Measurements from ENCODE around the gene ART3.
A peak's percentile ranks its signal among the peaks of the same experiment; 100 is the strongest.

Gene ART3

GRCh38 chr4:76061982-76062381, 12.5 kb upstream of the ART3 start:
- H3K4me3 ChIP-seq (ENCODE audit: low read depth, low read length) = no peak overlapping the region
- H3K36me3 ChIP-seq (replicated peaks) = no peaks in the 10 kb centered on the region
- in situ Hi-C loops (cut with HindIII; ENCODE audit: low pct_ligation_motif_present, low sequenced_read_pairs) = no loop called here
- no peak for DNase-seq
- no peak overlapping the region for H3K27ac ChIP-seq
- peaks cover 20% of the 10 kb centered on the region for H3K27me3 ChIP-seq (replicated peaks)
- TF ChIP-seq, protein P1, sequence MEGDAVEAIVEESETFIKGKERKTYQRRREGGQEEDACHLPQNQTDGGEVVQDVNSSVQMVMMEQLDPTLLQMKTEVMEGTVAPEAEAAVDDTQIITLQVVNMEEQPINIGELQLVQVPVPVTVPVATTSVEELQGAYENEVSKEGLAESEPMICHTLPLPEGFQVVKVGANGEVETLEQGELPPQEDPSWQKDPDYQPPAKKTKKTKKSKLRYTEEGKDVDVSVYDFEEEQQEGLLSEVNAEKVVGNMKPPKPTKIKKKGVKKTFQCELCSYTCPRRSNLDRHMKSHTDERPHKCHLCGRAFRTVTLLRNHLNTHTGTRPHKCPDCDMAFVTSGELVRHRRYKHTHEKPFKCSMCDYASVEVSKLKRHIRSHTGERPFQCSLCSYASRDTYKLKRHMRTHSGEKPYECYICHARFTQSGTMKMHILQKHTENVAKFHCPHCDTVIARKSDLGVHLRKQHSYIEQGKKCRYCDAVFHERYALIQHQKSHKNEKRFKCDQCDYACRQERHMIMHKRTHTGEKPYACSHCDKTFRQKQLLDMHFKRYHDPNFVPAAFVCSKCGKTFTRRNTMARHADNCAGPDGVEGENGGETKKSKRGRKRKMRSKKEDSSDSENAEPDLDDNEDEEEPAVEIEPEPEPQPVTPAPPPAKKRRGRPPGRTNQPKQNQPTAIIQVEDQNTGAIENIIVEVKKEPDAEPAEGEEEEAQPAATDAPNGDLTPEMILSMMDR (IDR thresholded peaks at IDR 0.05; ENCODE audit: low read depth, low read length, missing control alignments) = no peak

DNA sequence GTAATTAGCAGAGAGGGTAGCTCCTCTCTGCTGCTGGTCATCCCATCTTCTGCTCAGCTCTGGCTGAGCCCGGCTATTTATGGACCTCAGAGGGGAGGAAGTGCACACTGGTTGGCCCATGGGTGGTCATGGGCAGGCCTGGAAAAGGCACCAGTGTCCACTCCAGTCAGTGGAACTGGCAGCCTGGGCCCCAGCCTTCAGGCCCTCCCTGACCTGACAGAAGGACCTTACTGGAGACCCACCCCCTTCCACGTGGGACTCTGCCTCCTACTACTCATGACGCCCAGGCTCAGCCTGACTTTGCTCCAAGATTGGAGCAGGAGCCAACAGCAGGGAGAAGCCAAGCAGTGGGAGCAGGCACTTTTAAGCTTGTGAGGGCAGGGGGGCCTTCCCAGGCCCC, 8.0 kb upstream of the ART3 start:
- Histone ChIP-seq H3K4me3 (ENCODE audit: low read depth, low read length) (no peak overlapping the region), H3K27me3 (replicated peaks) (no peaks in the 10 kb centered on the region), H3K27ac (no peak overlapping the region), H3K36me3 (replicated peaks) (no peaks in the 10 kb centered on the region)
- in situ Hi-C loops (cut with HindIII; ENCODE audit: low pct_ligation_motif_present, low sequenced_read_pairs) = no loop called here
- no peak for DNase-seq
- TF ChIP-seq, protein P1 (IDR thresholded peaks at IDR 0.05; ENCODE audit: low read depth, low read length, missing control alignments) = no peak

GRCh38 chr4:76067652-76068286, 6.7 kb upstream of the ART3 start:
- peak; percentile 71 for DNase-seq
- no peaks in the 10 kb centered on the region for H3K27me3 ChIP-seq (replicated peaks)
- no peak overlapping the region for H3K27ac ChIP-seq
- in situ Hi-C loops (cut with HindIII; ENCODE audit: low pct_ligation_motif_present, low sequenced_read_pairs) = no loop called here
- TF ChIP-seq, protein P1 (IDR thresholded peaks at IDR 0.05; ENCODE audit: low read depth, low read length, missing control alignments) = peak; percentile 91
- no peaks in the 10 kb centered on the region for H3K36me3 ChIP-seq (replicated peaks)
- no peak overlapping the region for H3K4me3 ChIP-seq (ENCODE audit: low read depth, low read length)

GRCh38 chr4:76072760-76073159, 1.7 kb upstream of the ART3 start:
- Histone ChIP-seq H3K27ac (no peak overlapping the region), H3K4me3 (ENCODE audit: low read depth, low read length) (no peak overlapping the region), H3K36me3 (replicated peaks) (no peaks in the 10 kb centered on the region), H3K27me3 (replicated peaks) (no peaks in the 10 kb centered on the region)
- TF ChIP-seq, protein P1 (IDR thresholded peaks at IDR 0.05; ENCODE audit: low read depth, low read length, missing control alignments) = no peak
- no peak for DNase-seq
- in situ Hi-C loops (cut with HindIII; ENCODE audit: low pct_ligation_motif_present, low sequenced_read_pairs) = no loop called here

- Histone ChIP-seq H3K27me3 (replicated peaks) (no peaks in the 10 kb centered on the region), H3K4me3 (ENCODE audit: low read depth, low read length) (no peak overlapping the region), H3K27ac (no peak overlapping the region), H3K36me3 (replicated peaks) (no peaks in the 10 kb centered on the region)
- DNase-seq = no peak
- TF ChIP-seq, protein P1 (IDR thresholded peaks at IDR 0.05; ENCODE audit: low read depth, low read length, missing control alignments) = no peak
- in situ Hi-C loops (cut with HindIII; ENCODE audit: low pct_ligation_motif_present, low sequenced_read_pairs) = no loop called here
Observed at GRCh38 chr4:76074993-76075600, 588 bp downstream of the ART3 start.

Data from brain microvascular endothelial cell (primary cell).